GM18873 (cell line): ENCODE measurements around the gene CHMP5.

Experiments
- ATAC-seq: cut with Tn5 transposase; IDR thresholded peaks from one replicate; pipeline ENCODE4 v1.9.1; 2021; ENCODE audit warnings: mild to moderate bottlenecking, moderate library complexity, moderate number of reproducible peaks; ENCODE audit not compliant: unreplicated experiment, low FRiP score

CHMP5 gene

DNA sequence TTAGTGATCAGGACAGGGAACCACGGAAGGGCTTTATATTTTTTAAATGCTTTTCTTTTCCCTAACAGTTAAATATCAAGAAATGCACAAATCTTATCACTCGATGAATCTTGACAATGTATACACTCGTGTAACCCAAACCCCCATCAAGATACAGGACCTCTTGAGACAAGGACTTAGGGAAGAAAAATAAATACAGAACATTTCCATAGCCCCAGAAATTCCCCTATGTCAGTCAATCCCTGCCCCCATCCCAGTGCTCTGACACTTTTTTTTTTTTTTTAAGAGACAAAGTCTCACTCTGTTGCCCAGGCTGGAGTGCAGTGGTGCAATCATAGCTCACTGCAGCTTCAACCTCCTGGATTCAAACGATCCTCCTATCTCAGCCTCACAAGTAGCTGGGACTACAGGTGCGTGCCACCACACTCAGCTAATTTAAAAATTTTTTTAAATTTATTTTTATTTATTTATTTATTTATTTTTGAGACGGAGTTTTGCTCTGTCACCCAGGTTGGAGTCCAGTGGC, 22.2 kb upstream of the CHMP5 start:
- no peak for ATAC-seq

DNA sequence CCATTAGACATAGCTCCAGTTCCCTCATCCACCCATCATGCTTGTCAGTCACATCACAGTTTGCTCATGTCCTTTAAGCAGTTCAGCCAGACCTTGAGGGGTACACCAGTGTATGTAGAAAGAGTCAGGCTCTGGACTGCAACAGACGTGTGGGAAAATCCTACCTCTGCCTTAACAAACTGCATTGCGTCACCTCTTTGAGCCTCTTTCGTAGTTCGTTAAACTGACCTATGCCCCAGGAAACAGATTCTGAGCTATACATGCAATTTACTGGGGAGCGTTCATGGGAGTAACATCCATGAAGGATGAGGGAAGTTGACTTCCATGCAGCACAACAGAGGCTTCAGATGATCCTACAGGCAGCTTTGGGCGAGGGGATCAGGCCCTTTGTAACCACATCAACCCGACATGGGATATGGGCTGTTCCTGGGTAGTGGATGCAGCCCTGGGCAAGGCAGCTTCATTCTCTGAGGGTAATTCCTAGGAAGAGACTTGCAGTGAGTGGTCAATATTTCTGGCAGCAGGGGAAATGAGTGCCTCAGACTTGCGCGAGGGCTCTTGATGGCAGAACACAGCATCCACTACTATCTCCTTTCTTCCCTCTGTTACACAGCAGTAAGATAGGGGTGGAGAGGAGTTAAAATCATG, 20.6 kb upstream of the CHMP5 start:
- ATAC-seq = no peak

DNA sequence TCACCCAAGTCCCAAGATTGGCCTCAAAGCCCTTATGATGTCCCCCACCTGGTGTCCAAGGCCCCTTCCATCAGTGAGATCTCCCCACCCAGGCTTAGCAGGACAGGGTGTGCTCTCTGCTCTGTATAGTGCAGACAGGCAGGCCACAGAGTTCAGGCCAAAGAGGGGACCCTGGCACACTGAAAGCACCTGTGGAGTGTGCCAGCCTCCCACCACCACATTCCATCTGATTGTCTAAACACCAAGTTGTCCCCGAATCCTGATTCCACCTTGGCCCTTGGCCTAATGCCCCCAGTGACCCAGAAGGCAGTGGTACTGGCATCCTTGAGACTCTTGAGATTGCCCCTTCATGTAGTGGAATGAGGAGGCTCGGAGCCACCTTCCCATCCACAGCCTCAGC, 19.5 kb upstream of the CHMP5 start:
- no peak for ATAC-seq

DNA sequence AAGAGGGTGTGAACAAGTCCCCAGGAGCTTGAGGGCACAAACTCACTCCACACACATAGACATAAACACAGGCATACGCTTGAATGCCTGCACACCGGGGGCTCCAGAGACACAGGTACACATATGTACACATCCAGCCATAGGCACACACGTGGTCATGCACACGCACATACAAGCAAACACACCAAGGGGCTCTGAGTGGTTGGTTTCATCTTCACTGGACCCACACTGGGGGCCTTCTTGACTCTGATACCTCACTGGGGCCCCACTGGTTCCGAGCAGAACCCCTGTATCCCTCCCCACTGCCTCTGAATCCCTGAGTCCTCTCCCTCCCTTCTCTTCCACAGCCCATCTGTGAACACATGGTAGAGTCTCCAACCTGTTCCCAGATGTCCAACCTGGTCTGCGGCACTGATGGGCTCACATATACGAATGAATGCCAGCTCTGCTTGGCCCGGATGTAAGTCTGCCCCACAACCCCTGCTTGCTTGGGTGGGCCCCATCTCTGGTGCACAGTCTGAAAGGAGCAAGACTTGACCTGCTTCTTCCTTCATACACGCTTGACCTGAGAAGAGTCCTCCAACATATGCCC, 18.5 kb upstream of the CHMP5 start:
- no peak for ATAC-seq

DNA sequence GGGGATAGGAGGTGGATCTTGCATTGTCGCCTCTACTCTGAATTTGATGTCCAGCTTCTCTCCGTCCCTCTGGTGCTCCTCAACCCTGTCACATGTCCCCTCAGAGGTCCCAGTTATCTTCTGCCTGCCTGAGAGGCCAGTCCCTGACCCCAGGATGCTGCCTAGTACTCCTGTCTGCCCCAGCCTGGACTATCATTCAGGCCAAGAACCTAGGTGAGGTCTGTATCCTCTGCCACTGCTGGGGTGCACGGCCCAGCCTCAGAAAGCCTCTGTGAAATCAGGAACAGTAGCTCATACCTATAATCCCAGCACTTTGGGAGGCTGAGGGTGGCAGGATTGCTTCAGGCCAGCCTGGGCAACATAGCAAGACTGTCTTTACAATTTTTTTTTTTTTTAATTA, 16.2 kb upstream of the CHMP5 start:
- ATAC-seq = peak; percentile 19

DNA sequence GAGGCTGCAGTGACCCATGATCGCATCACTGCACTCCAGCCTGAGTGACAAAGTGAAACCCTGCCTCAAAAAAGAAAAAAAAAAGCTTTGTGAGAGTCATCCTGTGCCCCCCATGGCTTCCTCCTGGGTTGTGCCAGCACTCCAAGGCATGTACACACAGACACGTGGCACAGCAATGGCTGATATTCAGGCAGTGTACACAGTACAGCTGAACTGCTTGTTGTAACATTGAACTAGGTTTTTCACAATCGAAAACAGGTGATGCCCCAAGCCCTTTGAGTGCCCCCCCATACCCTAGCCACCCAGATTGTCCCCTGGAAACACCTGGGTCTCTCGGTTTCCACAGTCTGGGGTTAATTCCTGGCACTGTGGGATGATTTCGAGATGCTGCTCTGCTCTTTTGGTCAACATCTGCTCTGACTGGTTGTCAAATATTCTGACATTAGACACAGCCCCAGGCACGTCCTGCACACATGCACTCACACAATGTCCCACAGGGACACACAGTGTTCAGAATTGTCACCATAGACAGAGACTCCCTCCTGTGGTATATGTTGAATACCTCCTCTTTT, 15.7 kb upstream of the CHMP5 start:
- ATAC-seq = peak; percentile 56

DNA sequence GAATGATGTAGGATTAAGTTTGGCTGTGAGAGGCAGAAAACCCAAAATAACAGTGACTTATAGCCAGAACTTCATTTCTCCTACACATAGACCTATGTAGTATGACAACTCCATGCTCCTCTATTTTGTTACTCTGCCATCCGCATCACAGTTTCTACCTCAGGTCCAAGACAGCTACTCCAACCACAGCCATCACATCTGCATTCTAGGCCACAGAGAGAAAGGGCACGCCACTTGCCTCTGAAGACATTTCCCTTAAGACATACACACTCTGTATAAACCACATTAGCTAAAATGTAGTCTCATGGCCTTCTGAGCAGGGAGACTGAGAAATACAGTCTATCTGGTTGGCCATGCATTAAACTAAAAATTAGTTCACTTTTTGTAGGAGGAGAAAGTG, 14.9 kb upstream of the CHMP5 start:
- ATAC-seq = no peak

DNA sequence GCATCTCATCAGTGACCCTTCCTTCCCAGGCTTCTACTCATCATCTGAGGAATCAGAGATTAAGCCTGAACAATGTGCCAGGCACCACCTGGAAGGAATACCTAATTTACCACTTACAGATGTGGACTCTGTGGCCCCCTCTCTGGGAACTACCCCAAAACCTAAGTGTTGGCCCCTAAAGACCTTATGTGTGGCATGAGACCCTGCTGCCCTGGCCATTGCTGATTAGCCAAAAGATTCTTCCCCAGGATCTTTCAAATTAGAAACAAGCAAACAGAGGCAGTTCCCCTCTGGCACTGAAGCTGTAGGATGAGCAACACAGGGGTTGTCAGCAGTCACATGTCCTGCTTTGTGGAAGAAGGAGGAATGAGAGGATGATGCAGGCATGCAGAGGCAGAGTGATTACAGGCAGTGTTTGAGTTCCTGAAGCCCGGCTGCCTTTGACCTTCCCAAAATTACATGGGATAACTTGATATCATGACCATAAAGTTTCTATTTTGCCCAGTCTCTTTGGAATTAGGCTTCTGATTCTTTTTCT, 14.3 kb upstream of the CHMP5 start:
- ATAC-seq = no peak

DNA sequence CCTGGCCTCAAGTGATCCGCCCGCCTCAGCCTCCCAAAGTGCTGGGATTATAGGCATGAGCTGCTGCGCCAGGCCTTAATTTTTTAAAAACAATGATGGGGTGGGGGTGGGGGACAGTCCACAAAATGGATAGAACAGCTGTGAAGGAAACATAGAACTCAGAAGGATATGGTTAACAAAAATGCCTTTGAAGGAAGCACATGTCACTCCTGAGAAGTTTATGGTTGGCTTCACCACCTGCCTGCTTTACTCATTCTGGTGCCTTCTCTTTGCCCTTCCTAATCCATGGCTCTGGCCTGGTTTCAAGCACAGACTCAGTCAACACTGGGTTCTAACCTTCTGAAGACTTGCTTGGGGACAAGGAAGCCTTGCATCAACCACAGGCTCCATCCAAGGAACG, 10.6 kb upstream of the CHMP5 start:
- no peak for ATAC-seq

DNA sequence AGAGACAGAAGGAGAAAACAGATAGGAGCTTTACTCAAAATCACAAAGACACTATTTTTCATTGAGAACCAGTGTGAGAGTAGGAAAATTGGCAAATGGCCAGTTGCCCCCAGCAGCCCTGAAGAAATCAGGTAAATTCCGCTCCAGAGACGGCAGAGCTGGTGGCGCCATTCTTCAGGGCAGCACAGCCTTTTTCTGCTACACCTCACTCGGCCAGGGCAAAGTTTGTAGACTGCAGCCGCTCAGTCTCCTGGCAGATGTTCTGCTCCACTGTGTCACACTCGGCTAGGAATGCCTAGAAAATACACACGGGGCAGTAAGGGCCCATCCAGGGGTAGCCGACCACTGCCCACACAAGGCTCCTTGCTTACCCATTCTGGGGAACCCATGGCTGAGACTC, 9.8 kb upstream of the CHMP5 start:
- no peak for ATAC-seq

DNA sequence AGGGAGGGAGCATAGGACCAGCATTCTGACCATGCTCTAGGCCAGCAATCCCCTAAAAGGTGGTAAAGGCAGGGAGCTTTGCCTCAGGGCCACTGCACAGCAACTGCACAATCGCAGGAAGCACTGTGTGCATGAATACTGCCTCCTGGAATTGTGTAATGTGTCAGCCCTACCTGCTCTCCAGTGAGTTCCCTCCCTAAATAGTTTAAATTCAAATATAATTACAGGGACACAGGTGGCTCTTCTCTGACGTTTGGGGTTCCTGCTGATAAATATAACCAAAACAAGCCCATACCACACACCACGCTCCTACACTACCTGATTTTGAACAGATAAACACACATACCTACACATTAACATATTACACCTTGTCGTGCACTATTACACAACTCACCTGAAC, 9.4 kb upstream of the CHMP5 start:
- no peak for ATAC-seq

DNA sequence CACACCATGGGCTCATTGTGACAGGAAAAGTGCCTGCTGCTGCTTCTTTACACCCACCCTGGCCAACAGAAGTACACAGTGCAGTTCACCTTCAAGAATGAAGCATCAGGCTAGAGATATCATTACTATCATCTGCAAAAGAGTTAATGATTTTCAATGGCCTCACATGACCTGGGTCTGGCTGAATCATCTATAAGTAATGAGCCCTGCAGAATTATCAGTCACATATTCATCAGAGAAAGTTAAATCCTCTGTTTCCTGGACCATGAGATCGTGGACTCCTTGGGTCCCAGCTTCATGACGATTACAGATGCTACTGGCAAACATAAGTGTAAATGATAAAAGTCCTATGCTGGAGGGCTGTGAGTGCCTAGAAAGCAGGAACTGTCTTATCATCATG, 8.6 kb upstream of the CHMP5 start:
- ATAC-seq = no peak

DNA sequence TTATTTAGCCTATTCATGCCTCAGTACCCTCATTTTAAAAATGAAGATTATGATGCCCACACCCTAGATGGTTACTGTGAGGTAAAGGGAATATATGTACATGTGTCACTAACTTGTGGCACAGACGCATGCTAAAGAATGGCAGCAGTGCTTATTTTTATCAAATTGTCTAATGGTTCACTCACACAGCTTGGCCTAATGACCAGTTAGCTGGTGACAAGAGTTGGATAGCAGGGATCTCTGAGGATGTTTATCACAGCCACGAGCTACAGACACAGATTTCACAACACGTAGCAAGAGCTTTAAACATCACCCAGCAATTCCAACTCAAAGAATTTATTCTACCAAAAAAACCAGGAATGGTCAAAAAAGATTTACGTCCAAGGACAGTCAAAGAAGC, 7.6 kb upstream of the CHMP5 start:
- ATAC-seq = no peak

DNA sequence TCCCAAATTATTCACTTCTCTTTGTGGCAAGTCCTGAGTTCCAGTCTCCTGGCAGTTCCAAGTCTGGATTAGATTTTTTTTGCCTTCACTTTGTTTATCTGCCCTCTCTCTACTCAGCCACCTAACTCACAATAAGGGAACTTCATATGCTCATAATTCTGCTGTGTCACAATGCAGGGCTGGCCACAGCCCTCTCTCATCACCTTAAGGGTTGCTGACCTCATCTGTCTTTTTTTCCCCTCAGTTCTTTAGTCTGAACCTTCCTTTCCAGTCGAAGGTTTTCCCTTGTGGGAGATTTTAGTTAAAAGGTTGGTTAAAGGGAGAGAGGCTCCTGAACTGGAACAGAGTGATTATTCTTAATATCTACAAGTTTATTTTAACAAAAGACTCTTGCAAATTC, 4.5 kb upstream of the CHMP5 start:
- ATAC-seq = no peak

DNA sequence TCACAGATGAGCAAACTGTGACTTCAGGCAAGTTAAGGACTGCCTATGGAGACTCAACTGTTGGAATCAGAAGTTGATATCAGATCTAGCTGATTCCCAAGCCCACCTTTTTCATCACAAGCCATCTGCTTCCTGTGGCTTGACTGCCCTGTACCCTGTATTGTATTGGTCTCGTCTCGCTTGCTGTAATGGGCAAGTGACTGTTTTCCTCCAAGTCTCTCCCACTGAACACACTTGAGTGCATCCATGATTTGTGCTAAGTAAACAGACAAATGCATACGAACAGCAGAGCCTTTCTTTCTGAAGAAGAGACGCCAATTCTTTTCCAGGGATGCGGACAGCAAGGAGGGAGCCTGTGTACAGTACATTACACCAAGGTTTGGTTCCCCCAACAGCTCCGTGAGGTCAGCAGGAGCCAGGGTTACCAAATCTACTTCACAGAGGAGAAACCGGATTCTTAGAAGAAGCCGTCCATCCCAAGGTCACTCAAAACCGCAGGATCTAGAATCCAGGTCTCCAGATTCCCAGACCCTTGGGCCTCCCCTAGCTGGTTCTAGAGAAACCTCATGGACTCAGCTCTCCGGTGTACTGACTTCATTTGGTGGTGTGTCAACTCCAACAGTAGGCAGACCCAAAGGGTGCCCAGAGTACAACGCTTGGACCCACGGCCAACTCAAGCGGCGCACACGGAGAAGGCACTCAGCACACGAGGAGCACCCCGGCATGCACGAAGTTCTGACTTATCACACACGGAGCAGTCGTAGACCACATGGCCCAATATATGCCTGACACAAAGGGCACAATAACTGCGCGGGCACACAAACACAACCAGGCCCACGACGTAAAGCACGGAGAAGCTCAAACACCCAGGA, 1.5 kb upstream of the CHMP5 start:
- ATAC-seq = no peak

DNA sequence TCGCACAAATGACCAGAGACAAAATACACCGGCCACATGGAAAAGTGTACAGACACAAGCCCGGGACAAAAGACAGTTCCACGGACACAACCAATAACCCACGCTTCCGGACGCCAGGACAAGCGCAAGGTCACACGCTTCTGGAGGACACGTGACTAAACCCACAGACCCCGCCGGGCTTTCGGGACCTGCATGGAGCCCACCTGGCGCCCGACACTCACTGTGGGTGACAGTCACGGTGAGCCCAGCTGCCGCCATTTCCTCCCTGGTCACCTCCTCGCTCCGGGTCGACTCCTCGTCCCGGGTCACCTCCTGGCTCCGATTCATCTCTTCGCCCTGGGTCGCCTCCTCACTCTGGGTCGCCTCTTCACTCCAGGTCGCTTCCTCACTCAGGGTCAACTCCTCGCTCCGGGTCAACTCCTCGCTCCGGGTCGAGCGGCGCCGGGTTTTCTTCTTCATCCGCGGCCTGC, 811 bp upstream of the CHMP5 start:
- peak; percentile 23 for ATAC-seq

DNA sequence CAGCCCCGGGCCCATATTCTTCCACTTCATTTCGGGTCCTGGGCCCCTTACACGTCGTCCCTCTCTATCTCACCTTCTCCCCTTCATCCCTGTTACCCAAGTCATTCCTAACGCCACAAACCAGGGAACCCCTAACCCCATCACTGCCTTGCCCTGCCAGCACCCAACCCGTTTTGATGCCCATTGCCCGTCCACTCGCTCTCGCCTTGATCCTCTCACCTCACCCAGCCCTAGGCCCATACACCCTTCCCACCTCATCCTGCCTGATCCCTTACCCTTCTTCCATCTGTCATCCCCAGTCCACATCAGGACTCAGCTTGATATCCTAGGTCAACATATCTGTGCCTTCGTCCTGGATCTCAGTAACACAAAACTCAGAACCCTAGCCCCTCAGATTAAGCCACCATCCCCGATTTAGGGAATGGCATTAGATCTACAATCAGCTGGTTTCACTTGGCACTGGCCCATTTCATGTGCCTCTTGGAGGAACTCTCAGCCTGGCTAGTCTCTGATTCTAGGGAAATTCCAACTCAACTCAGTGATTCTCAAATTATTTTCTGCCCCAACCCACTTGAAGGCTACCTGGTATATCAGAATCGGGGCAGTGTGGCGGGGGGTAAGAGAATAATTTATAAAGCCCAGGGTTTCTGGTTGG, 489 bp downstream of the CHMP5 start:
- ATAC-seq = no peak

DNA sequence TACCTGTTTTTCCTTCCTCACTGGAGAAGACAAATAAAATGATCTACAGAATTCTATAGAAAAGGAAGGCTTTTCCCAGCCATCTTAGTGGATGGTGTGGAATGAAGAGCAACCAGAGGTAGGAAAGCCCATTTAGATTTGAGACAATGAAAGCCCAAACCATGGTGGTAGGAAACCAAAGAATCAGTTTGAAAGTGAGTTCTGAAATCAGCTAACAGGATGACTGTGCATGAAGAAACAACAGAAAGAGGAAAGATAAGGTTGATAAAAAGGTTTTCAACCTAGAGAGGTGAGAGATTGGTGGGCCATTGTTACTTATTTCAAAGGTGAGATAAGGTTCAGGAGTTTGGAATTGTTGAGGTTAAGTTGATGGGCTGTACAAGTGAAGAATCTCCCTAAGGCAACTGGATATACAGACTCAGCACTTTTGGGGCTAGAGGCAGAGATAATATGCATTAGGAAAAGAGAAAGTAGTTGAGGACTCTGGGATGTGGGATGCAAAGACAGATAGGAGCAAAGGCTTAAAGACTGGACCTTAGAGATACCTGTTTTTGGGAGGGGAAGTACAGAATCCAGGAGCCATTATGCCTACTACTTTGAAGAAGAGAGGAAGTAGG, 2.4 kb downstream of the CHMP5 start:
- ATAC-seq = no peak

DNA sequence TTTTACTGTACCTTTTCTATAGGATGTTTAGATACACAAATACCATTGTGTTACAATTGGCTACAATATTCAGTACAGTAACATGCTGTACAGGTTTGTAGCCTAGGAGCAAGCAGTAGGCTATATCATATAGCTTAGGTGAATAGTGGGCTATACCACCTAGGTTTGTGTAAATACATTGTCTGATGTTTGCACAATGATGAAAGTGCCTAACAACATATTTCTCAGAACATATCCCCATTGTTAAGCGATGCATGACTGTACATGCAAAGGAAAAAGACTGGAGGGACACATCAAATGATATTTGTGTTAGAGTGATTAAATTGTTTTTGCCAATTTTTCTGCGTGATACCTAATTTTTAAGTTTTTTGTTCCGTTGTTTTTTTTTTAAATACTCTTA, 5.3 kb downstream of the CHMP5 start:
- no peak for ATAC-seq

DNA sequence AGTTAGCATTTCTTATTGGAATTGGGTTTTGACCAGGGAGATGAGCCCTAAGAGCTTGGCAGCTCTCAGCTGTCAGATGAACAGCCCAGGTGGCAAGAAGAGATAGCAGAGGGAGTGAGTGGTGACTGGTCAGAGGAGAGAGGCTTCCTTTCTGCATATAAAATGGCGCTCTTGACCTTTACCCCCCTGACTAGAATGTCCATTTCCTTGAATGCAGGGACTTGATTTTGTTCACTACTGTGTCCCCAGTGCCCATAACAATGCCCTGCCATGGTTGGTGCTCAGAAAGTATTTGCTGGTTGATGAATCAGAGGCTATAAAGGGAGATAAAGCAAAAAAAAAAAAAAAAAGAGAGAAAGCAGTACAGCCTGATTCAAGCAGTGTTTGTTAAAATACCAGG, 7.2 kb downstream of the CHMP5 start:
- ATAC-seq = no peak
